ENCODE results near the gene LIME1. TPM values are rescaled to one million over a fixed set of nuclear protein-coding genes. Genes with fewer than 3 reads are reported as not detected.

Gene LIME1
- total RNA-seq, 1 experiment from 2014 or later: 13.5 TPM

GRCh38 chr20:63702751-63703470 is 33.6 kb upstream of the LIME1 start:
- Histone ChIP-seq H3K23me2 (ENCODE audit: insufficient read length, low read depth, low read length, poor library complexity, severe bottlenecking) (peaks cover 5% of the 10 kb centered on the region), H3K79me1 (ENCODE audit: insufficient read depth, low read depth, low read length, poor library complexity, severe bottlenecking) (peaks cover 4% of the 10 kb centered on the region), H3K4ac (ENCODE audit: low read depth, low read length) (no peak overlapping the region), H4K8ac (replicated peaks; ENCODE audit: insufficient read length, low read depth, low read length) (no peak overlapping the region), H2AFZ (ENCODE audit: low read length) (no peak overlapping the region), H2BK120ac (ENCODE audit: low read depth, low read length, poor library complexity, severe bottlenecking) (no peak overlapping the region), H3K14ac (ENCODE audit: insufficient read depth, low read length) (no peak overlapping the region), H2AK5ac (ENCODE audit: insufficient read length, low read length) (no peak overlapping the region), H4K5ac (ENCODE audit: insufficient read length, low read depth, low read length) (no peak overlapping the region), H3K18ac (ENCODE audit: insufficient read length, low read depth, low read length) (no peak overlapping the region), H3K79me2 (ENCODE audit: insufficient read depth, low read length) (peaks cover 2% of the 10 kb centered on the region; the same call in 1 of the 2 replicates), H3K56ac (ENCODE audit: insufficient read length, low read depth, low read length) (no peak overlapping the region), H4K91ac (ENCODE audit: insufficient read length, low read depth, low read length) (no peak overlapping the region), H3T11ph (ENCODE audit: low read length) (no peak overlapping the region), H3K9ac (ENCODE audit: extremely low read depth, insufficient read length, low read length) (no peak overlapping the region), H3K23ac (ENCODE audit: insufficient read length, low read depth, low read length) (no peak overlapping the region), H2BK20ac (ENCODE audit: low read depth, low read length, poor library complexity, severe bottlenecking) (no peak overlapping the region), H2BK5ac (ENCODE audit: insufficient read length, low read length) (no peak overlapping the region), H2BK15ac (ENCODE audit: low read depth, low read length) (no peak overlapping the region), H4K20me1 (ENCODE audit: control insufficient read depth, insufficient read depth, insufficient read length) (no peaks in the 10 kb centered on the region), H2BK12ac (ENCODE audit: insufficient read length, low read depth, low read length) (no peak overlapping the region), H3K4me2 (ENCODE audit: insufficient read depth, insufficient read length, low read length) (no peak overlapping the region), H3K27ac (ENCODE audit: insufficient read length, low read depth, low read length) (no peak overlapping the region), H3K4me1 (ENCODE audit: insufficient read depth, low read length) (no peaks in the 10 kb centered on the region), H3K9me3 (ENCODE audit: control insufficient read depth, low read depth, low read length) (no peaks in the 10 kb centered on the region), H3K27me3 (ENCODE audit: insufficient read depth, low read length) (no peaks in the 10 kb centered on the region)
- no CpG with 5 or more reads among the region's 13 CpGs for WGBS (ENCODE audit: extremely low coverage, insufficient read length, low lambda C conversion rate)
- Mint-ChIP-seq H3K27me3 (ENCODE audit: low read depth) (no peaks in the 10 kb centered on the region), H3K4me3 (no peak overlapping the region; a peak in 2 of 5 replicates), H3K36me3 (ENCODE audit: insufficient read depth in 1 of 3, low read depth in 3 of 3) (peaks cover 16 to 28% (median 26%) of the 10 kb centered on the region in 3 experiments; a peak in 6 of 7 replicates), H3K27ac (no peak overlapping the region; a peak in 1 of 7 replicates), H3K4me1 (peaks cover 4 to 10% of the 10 kb centered on the region in 2 experiments), H3K9me3 (no peaks in the 10 kb centered on the region)
- no peak for DNase-seq
- TF ChIP-seq CTCF (conservative IDR thresholded peaks at IDR 0.05): no peak
